HG02885 (cell line): Measurements from ENCODE around the gene SLC43A3.
"Not testable (repeated sequence)": the region's sequence is repeated elsewhere in the genome, so short reads cannot be mapped to it uniquely, and the experiment has no call there.

Experiments used
- ATAC-seq: cut with Tn5 transposase; IDR thresholded peaks from one replicate; pipeline ENCODE4 v1.9.1; 2021; ENCODE audit warnings: mild to moderate bottlenecking; ENCODE audit not compliant: unreplicated experiment, poor library complexity

Gene SLC43A3

GRCh38 chr11:57407941-57408475, 18.9 kb downstream of the SLC43A3 start:
- ATAC-seq, result no peak

DNA sequence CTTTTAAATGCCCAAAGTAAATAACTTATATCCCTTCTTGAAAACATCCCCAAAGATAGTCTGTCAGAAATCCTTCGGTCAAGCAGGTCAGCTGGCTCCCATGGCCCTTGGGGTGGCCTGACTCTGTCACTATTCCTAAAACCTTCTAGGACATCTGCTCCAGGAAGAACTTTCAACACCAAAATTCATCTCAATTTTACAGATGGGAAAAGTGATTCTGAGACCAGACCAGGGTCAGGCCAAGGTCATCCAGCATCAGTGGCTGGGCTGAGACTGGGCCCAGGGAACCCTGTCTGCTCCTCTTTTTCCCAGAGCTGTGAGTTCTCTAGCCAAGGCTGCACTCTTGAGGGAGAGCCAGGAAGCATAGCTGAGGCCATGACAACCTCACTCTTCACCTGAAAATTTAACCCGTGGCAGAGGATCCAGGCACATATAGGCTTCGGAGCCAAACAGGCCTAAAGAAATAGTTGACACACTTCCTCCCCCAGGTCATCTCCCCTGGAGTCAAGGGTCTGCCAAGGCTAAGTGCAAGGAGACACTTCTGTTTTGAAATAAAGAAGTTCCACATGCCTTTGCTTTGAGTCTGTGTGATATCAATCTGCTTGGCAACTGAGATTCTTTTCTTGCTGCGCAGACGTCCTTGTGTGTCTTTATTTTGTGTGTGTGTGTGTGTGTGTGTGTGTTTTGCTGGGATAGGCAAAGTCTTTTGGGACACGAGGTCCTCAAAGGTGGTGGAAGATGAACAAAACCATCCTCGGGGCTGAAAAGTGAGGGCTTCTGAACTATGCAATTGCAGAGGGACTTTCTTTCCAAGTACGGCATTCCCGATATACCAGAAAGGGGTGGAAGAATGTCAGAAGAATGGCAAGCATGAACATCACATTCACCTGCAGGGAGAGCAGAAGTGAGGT, 19.7 kb downstream of the SLC43A3 start:
- ATAC-seq, result no peak

- ATAC-seq, result peak; percentile 71
Observed at GRCh38 chr11:57406337-57406904, 20.5 kb downstream of the SLC43A3 start.

GRCh38 chr11:57405271-57405860, 21.6 kb downstream of the SLC43A3 start:
- ATAC-seq, result no peak

DNA sequence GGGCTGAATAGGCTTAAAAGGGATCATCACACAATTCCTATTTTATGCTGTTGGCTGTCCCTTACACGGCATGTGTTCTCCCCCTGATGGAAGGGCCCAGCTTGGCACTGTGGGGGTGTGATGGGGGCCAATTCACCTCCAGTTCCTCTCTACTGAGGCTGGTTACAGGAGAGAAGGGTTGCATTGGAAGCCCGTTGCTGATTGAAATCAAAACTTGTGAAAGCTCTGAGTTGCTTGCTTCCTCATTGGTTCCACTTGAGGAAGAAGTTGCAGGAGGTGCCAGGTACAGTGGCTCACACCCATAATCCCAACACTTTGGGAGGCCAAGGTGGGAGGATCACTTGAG, 23.1 kb downstream of the SLC43A3 start:
- ATAC-seq, result peak; percentile 41

DNA sequence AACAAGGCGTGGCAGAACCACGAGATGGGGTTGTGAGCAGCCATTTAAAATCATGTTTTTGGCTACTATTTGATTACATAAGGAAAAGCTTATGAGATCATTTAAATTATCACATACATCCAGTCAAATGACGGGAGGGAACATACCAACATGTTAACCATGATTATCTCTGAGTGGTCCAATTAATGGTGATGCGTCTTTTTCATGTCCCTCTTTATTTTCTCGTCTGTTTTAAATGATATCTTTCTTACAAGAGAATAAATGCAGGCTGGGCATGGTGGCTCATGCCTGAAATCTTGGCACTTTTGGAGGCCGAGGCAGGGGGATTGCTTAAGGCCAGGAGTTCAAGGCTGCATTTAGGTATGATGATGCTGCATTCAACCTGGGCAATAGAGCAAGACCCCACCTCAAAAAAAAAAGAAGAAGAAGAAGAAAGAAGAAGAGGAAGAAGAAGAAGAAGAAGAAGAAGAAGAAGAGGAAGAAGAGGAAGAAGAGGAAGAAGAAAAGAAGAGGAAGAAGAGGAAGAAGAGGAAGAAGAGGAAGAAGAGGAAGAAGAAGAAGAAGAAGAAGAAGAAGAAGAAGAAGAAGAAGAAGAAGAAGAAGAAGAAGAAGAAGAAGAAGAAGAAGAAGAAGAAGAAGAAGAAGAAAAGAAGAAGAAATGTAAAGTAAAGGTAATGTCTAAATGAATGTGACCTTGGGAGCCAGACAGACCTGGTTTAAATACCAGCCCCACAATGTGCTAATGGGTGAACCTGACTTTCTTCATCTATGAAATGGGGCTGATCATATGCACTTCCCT, 23.7 kb downstream of the SLC43A3 start:
- ATAC-seq, result not testable (repeated sequence)

DNA sequence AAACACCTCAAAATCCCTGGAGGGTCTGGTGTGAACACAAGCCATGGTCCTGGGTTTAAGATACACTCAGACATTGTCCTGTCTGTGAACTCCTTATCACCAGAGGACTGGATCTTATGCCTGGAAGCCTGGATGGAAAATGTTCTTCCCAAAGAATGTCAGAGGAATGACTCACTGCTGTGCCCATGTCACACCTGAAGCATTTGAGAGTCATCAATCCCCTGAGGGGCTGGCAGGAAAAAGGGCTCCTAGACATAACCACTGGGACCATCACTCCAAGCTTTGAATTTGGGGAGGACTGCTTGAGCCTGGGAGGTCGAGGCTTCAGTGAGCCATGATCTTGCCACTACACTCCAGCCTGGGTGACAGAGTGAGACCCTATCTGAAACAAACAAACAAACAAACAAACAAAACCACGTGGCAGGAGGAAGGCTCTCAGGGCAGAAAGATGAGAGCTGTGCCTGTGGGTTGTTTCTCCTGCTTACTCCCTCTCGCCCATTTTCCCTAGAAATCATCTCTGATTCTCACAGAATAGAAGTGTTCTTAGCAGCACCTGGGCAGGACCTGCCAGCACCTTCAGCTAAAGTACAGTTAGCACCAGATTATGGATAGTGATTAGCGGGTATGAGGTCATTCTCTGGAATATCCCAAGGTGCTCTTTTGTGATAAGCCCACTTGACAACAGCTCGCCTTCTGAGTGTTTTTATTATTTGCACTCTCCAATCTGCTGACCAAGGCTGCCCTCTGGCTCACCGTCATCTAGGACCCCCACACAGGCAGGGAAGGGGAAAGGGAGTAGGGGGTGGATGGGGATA, 24.5 kb downstream of the SLC43A3 start:
- no peak for ATAC-seq

GRCh38 chr11:57399972-57400578, 26.8 kb downstream of the SLC43A3 start:
- no peak for ATAC-seq

- no peak for ATAC-seq
Observed at GRCh38 chr11:57399221-57399620, 27.7 kb downstream of the SLC43A3 start.

DNA sequence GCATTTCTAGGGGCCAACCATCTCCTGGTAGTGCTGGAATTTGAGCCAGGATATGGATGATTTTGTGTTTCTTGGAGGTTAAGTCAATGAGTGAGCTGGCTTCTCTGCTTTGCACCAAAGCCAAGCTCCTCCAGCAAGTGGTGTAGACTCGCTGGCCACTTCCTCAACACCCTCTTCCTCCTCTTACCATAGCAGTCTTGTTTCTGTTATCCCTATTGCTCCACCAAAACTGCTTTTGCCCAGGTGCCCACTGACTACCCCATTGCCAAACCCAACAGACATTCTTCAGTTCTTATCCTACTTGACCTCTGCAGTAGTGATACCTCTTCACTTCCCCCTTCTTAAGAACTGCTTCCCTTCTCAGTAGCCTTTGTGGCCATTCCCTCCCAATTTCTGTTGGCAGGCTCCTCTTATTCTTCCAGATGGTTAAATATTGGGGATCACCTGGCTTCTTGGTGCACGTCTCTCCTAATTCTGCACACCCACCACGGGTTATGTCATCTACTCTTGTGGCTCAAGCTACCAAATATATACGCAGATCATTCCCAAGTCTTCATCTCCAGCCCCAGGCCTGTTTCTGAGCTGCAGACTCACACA, 29.4 kb downstream of the SLC43A3 start:
- ATAC-seq, result no peak

DNA sequence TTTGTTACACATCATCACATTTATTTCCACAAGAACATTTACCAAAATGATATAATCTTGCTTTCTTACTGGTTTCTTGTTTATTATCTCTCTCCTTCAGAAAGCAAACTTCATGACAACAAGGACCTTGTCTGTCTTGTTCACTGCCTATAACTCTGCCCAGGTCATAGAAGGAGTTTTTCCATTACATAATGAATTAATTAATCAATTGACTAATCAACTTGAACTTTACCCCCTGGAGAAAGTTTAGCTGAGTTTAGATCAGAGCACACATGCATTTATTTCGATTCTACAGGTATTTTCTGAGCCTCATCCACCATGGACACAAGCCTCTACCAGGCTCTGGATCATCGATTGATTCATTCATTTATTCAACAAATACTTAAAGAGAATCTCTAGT, 30.2 kb downstream of the SLC43A3 start:
- no peak for ATAC-seq

DNA sequence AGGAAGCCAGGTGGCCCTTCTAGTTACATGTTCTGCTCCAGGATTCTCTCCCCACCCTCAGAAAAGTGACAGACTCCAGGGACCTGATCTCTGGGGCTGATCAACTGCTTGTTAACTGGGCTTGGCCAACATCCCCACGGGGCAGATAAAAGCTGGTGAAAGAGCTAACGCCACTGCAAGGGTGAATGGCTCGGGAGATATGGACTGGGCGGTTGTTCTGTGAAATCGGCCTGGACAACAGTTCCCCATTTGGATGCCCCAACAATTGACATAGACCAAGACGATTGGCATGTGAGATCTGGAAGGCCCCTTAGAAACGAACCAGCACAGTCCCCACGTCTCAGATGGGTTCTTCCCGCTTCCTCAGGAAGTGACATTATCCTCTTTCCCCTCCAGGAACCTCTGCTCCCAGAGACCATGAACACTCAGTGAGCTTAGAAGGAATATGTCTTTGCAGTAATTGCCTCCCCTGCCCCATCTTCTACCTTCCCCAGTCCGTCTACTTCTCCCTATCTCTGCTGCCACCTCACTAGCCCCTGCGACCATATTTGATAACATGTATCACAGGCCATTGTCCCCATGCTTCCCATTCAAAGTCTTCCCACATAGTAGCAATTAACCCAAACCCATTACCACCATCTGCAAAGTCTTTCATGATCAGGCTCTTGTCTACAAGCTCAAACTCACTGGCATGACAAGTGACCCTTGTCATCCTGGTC, 30.9 kb downstream of the SLC43A3 start:
- no peak for ATAC-seq

GRCh38 chr11:57394203-57394965, 32.5 kb downstream of the SLC43A3 start:
- no peak for ATAC-seq

- ATAC-seq, result no peak
Observed at GRCh38 chr11:57392763-57393105, 34.2 kb downstream of the SLC43A3 start.

GRCh38 chr11:57392066-57392762, 34.7 kb downstream of the SLC43A3 start:
- ATAC-seq, result no peak

DNA sequence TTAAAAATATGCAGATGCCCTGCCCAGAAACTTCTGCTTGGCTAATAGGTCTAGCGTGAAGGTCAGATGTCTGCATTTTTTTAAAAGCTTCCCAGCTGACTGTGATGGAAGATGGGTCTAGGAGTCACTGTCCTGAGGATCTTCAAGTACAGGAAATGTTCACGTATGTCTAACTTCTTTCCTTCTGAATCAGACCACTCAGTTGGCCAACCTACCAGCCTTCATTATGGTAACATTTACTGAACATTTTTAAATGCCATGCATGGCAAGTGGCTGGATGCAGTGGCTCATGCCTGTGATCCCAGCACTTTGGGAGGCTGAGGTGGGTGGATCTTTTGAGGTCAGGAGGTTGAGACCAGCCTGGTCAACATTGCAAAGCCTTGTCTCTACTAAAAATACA, 35.4 kb downstream of the SLC43A3 start:
- ATAC-seq, result no peak

- no peak for ATAC-seq
Observed at GRCh38 chr11:57391111-57391510, 35.8 kb downstream of the SLC43A3 start.
